NK-92 (cell line): ENCODE data around the gene ASTN2.

ENCODE experiments used
- DNase-seq: peaks from one replicate; lab custom pipeline; 2025; ENCODE audit not compliant: unreplicated experiment; lab: John Stamatoyannopoulos, UW

ASTN2 gene

GRCh38 chr9:116980582-116981120 lies 434.2 kb downstream of the ASTN2 start:
- DNase-seq = no peak

DNA sequence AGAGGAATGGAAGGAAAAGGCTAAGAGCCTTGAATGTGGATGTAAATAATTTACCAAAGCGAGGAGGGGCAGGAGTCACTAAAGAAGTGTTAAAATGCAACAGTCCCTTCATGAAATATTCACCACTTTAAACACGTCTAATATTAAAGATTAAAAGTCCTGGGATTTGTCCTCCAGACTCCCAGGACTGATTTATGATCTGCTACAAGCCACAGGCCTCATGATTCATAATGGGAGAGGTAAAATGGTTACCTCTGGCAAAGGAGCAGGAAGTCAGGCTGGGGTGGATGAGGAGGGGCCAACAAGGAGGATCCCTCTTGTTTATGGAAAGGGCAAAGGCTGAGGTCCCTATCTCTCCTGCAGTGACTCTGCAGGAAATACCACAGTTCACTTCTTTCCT lies 435.4 kb downstream of the ASTN2 start:
- DNase-seq = no peak

DNA sequence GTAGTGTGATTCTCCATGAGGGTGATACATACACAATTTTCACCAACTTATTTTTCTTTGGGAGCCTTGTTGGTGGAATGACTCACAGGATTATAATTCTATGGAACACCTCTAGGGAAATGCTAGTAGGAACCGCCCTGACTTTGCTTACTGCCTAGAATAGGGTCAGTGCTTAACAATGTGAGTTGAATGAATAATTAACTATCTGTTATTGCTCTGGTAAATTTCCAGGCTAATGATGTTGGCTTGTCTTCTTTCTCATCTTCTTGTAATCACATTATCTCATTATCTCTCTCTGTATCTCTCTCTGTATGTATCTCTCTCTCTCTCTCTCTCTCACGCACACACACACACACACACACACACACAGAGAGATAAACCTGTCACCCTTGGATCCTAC lies 436.7 kb downstream of the ASTN2 start:
- no peak for DNase-seq

GRCh38 chr9:116975126-116975525 lies 439.7 kb downstream of the ASTN2 start:
- DNase-seq = no peak

DNA sequence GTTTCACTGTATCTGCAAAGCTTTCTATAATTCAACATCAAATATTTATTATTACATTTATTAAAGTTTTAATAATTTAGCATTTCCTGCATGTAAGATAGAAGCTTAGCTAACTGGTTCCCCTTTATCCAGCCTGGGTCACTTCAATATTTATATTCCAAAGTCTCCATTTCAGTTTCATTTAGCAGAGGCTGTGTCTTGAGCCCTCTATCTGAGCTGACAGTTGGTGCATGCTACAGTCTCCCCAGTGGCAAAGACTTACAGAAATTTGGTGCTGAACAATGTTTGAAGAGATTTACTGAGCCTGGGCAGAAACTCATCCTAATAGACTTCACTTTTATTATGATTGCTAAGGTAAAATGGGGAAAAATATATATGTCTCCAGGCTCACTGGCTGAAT lies 448.7 kb downstream of the ASTN2 start:
- DNase-seq = no peak

DNA sequence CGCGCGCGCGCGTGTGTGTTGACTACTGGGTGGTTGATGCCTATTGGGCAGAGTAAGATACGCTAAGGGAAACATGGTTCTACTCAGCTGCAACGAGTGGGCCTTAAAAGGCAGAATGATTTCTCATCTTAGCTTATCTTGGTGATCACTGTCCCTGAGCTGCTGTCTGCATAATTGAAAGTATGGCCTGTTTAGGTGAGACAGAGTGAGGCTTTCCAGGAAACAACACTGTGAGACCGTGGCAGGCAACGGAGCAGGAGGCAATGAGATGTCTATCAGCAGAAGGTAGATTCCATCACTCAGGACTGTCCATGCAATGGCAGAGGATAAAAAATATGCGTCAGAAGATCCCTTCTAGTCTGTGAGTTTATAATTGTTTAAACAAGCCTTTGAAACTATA lies 450.6 kb downstream of the ASTN2 start:
- DNase-seq = no peak

GRCh38 chr9:116959809-116960208 lies 455.0 kb downstream of the ASTN2 start:
- no peak for DNase-seq

GRCh38 chr9:116958881-116959280 lies 456.0 kb downstream of the ASTN2 start:
- no peak for DNase-seq

- DNase-seq = no peak
Measured at GRCh38 chr9:116954731-116955130, 460.1 kb downstream of the ASTN2 start.

DNA sequence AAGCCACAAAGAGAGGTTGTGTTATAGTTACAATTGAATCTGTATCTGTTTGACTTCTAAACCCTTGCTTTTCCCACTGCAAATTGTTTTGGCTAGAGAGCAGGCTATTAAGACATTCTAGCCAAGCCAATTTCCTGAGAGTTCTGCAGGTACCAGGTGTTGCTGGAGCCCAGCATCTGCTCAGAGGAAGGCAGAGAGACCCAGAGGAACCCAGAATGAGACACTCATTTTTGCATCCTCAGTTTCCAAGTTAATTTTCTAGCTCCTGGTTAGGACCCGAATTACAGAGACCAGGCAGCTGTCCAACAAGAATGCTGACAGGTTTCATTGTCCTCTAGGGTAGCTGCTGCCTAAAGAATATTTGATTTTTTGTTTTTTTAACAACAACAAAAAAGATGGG lies 461.6 kb downstream of the ASTN2 start:
- DNase-seq = no peak

DNA sequence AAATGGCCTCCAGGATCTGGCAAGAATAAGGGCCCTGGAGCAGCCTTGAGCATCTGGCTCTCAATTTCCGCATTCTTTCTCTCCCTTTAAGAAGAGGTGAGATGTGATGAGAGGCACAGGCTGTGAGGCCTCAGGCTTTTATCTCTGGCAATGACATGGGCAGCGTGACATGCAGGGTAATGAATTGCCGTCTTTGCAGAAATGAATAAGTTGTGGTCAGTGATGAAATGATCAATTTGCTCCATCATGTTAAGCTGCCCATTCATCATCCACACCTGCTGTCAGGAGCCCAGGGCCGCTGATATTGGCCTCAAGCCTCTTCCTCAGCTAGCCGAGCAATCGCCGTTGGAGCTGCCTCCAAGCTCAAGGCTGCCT lies 462.4 kb downstream of the ASTN2 start:
- no peak for DNase-seq

DNA sequence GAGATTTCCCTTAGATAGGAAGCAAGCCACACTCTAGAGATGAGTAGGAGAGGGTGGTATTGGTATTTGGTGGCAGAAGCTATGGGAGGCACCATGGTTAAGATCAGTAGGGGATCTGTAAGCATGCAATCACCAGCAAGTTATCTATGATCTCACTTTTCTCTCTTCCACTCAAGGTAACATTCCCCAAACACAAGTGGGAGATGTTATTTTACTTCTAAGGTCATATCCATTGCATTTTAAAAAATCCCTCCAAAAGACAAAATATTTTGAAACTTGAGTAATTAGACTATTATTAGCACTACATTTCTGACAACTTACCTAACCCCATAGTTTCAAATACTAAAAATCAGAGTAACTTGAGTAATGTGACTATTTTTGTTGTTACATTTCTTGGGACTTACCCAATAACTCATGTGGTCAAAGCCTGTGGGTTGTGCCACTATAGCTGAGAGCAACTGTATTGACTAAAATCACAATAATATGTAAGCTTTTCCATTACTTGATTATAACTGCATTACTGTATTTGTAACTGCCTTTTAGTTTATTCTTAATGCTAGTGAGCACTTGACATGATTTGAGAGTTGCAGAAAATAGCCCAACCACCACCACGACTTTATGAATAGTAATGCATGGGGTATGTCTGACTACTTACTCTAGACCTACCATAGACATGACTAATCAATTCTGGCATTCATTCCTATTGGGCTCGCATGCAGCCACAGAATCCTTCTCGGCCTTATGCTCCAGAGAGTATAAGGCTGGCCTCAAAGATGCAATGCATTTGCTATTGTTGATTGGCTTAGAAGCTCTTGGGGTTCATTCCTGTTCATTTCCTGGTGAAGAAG lies 463.0 kb downstream of the ASTN2 start:
- no peak for DNase-seq

DNA sequence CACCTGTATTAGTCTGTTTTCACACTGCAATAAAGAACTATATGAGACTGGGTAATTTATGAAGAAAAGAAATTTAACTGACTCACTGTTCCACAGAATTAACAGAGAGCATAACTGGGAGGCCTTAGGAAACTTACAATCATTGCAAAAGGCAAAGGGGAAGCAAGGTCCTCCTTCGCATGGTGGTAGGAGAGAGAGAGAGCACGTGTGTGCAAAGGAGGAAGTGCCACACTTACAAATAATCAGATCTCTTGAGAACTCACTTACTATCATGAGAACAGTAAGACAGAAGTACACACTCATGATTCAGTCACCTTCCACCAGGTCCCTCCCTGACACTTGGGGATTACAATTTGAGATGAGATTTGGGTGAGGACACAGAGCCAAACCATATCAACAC lies 469.0 kb downstream of the ASTN2 start:
- DNase-seq = no peak

DNA sequence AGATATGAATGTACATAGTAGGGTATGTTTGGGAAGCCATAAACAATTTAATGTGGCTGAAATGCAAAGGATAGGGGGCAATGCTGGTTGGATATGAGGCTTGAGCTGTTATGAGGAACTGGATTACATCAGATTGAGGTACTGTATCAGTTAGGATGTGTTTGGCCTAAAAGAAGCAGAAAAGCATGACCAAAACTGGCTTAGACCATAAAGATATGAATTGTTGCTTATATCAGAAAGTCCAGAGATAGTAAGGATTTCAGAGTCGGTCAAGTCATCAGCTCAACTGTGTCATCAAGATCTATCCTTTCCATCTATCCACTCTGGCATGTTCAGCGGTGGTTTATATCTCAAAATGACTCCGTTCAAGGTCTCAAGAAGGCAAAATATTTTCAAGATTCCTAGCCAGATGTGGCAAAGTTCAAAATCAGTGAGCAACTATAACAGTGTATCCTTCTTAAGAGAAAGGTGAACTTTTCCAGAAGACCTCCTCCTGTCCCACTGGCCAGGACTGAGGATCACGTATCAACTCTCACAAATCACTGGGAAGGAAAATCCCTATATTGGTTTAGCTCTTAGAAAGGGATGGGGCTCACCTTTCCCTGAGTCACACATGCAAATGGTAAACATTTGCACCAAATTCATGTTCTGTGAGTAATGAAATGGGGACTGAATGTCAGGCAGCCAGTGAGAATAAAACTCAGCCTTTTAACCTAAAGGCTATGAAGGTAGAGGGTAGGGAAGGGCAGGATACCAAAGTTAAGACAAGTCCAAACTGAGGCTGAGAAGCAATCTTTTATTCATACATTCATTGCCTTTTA lies 469.9 kb downstream of the ASTN2 start:
- DNase-seq = no peak

GRCh38 chr9:116943970-116944369 lies 470.9 kb downstream of the ASTN2 start:
- no peak for DNase-seq

GRCh38 chr9:116942593-116943061 lies 472.2 kb downstream of the ASTN2 start:
- DNase-seq = no peak

DNA sequence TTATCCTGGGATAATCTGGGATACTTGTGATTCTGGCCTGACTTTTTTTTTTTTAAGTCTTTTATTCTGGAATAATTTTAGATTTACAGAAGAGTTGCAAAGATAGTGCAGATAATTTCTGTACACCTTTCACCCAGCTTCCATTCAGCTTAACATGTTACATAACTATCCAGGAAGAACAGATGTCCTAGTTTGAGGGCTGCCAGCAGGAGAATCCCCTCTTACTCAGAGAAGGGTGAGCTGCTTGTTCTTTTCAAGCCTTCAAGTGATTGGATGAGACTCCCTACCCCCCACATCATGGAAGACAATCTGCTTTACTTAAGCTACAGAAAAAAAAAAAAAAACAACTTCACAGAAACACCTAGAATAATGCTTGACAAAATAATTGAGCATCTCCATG lies 473.6 kb downstream of the ASTN2 start:
- DNase-seq = no peak

DNA sequence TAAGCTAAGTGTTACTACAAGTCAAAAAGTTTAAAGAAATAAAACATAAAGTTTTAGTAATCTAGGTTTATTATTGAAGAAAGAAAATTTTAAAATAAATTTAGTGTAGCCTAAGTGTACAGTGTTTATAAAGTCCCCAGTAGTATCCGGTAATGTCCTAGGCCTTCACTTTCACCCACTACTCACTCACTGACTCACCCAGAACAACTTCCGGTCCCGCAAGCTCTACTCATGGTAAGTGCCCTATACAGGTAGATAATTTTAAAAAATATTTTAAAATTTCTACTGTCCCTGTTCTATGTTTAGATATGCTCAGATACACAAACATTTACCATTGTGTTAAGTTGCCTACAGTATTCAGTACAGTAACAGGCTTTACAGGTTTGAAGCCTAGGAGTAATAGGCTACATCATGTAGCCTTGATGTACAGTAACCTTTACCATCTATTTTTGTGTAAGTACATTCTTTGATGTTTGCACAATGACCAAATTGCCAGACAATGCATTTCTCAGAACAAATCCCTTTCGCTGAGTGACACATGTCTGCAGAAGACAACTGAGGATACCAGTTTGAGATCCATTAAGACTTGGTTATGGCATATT lies 474.1 kb downstream of the ASTN2 start:
- DNase-seq = no peak

DNA sequence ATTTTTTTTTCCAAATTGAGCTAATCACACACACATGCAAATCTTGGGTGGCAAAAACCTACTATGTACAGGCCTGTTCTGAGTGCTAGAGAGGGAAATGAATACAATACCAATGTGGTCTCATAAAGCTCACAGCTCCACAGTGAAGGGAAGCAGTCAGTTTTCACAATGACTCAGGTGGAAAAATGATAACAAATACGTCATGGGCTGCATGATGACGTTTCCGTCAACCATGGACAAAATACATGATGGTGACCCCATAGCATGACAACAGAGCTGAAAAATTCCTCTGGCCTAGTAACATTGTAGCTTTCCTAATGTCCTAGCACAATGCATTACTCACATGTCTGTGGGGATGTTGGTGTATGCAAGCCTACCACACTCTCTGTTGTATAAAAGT lies 475.2 kb downstream of the ASTN2 start:
- no peak for DNase-seq

DNA sequence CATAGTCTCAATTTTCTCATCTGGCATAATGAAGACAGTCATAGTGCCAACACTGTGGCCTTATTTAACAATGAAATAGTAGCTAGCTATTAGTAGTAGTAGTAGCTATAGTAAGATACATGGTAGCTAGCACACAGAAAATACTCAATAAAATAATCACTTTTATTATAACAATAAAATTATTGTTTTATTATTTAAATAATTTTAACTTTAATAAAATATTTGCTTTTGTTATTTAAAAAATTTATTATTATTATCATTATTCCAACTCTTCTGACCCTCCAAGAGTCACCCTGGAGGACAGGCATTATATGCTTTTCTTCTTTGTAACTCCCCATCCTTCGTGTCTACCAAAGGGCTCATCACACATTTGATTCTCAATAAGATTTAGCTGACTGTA lies 475.7 kb downstream of the ASTN2 start:
- DNase-seq = no peak

GRCh38 chr9:116937361-116937760 lies 477.5 kb downstream of the ASTN2 start:
- no peak for DNase-seq
